Fibroblast of mammary gland (primary cell): ENCODE results near the gene ADAMTS19.
"Not testable (repeated sequence)": the region's sequence is repeated elsewhere in the genome, so short reads cannot be mapped to it uniquely, and the experiment has no call there.

ENCODE experiments used
- DNase-seq: peaks from one replicate; pipeline ENCODE4 v3.0.0-alpha.2; 2010; ENCODE audit warnings: low read depth
- H3K4me3 ChIP-seq: 2 replicates; pipeline ENCODE4 v1.5.1; 2011; ENCODE audit warnings: low read depth, mild to moderate bottlenecking, low read length, moderate library complexity; ENCODE audit not compliant: control insufficient read depth
- CTCF ChIP-seq: conservative IDR thresholded peaks from 2 replicates; pipeline ENCODE4 v1.5.1; 2011; ENCODE audit warnings: low read depth, low read length, inconsistent platforms; ENCODE audit not compliant: control insufficient read depth, insufficient read depth

Gene ADAMTS19

GRCh38 chr5:129426071-129426470 lies 34.0 kb upstream of the ADAMTS19 start:
- H3K4me3 ChIP-seq, result no peak overlapping the region
- no peak for DNase-seq
- no peak for TF ChIP-seq CTCF

GRCh38 chr5:129428636-129429035 lies 31.5 kb upstream of the ADAMTS19 start:
- not testable (repeated sequence) for H3K4me3 ChIP-seq

GRCh38 chr5:129431406-129431805 lies 28.7 kb upstream of the ADAMTS19 start:
- DNase-seq, result no peak
- no peak for TF ChIP-seq CTCF
- H3K4me3 ChIP-seq, result no peak overlapping the region

More at GRCh38 chr5:129428636-129429035, 31.5 kb upstream of the ADAMTS19 start:
- DNase-seq, result not testable (repeated sequence)

GRCh38 chr5:129438322-129438721 lies 21.8 kb upstream of the ADAMTS19 start:
- DNase-seq, result no peak
- no peak for TF ChIP-seq CTCF

GRCh38 chr5:129440424-129440823 lies 19.7 kb upstream of the ADAMTS19 start:
- no peak for TF ChIP-seq CTCF
- H3K4me3 ChIP-seq, result no peak overlapping the region
- DNase-seq, result no peak

More at GRCh38 chr5:129438322-129438721, 21.8 kb upstream of the ADAMTS19 start:
- H3K4me3 ChIP-seq, result no peak overlapping the region

GRCh38 chr5:129441096-129441495 lies 19.0 kb upstream of the ADAMTS19 start:
- no peak for TF ChIP-seq CTCF
- no peak overlapping the region for H3K4me3 ChIP-seq
- no peak for DNase-seq

- TF ChIP-seq CTCF, result no peak
- DNase-seq, result peak; percentile 42
- H3K4me3 ChIP-seq, result no peak overlapping the region
These were observed 14.7 kb upstream of the ADAMTS19 start for GRCh38 chr5:129445379-129445778.
